Measurements from ENCODE around the gene NR1D1. TPM values are rescaled to one million over a fixed set of nuclear protein-coding genes. Genes with fewer than 3 reads are reported as not detected.

Gene NR1D1
- total and polyA plus RNA-seq, 2 of the 8 experiments (the other 6 are each of a cell fraction or from before 2014, with no cell fraction given): 1.5 to 4.6 TPM

DNA sequence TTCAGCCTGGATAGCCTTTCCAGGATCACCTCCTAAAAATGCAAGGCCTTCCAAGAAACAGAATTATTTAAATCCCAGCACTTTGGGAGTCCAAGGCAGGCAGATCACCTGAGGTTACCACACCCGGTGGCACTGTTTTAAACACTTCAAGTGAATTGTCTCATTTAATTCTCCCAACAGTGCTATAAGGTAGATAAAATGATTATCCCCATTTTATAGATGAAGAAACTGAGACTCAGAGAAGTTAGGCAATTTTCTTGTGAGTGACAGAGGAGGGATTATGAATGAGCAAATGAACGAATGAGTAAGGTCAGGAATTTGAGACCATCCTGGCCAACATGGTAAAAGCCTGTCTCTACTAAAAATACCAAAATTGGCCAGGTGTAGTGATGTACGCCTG lies 20.8 kb downstream of the NR1D1 start:
- Histone ChIP-seq H3K27ac (ENCODE audit: low read depth, low read length) (no peak overlapping the region), H3K14ac (ENCODE audit: insufficient read length) (no peak overlapping the region), H2BK20ac (ENCODE audit: low read length) (no peak overlapping the region), H3K9ac (replicated peaks in 1 of 4; ENCODE audit: extremely low read depth in 1 of 4, low read depth in 3 of 4, low read length in 3 of 4) (no peak overlapping the region), H3K56ac (replicated peaks; ENCODE audit: insufficient read length, low read depth, low read length) (no peak overlapping the region), H3K9me3 (ENCODE audit: insufficient read depth in 2 of 2, low read depth in 1 of 2, low read length in 1 of 2) (no peaks in the 10 kb centered on the region), H4K8ac (ENCODE audit: extremely low read depth, insufficient read depth, low read length) (no peak overlapping the region), H3K36me3 (ENCODE audit: control insufficient read depth in 2 of 4, insufficient read depth in 4 of 4, low read length in 3 of 4) (no peaks in the 10 kb centered on the region), H2BK15ac (ENCODE audit: low read length) (no peak overlapping the region), H3K27me3 (replicated peaks in 1 of 4; ENCODE audit: control insufficient read depth in 3 of 4, extremely low read depth in 1 of 4, insufficient read depth in 3 of 4, low read length in 3 of 4) (no peaks in the 10 kb centered on the region), H4K5ac (ENCODE audit: insufficient read length, low read depth, low read length) (no peak overlapping the region), H3K18ac (ENCODE audit: extremely low read depth, low read length) (no peak overlapping the region), H3K23ac (ENCODE audit: insufficient read length) (no peak overlapping the region), H3K4me2 (ENCODE audit: insufficient read depth in 1 of 2, low read depth in 2 of 2, low read length in 2 of 2) (no peak overlapping the region), H3K4me1 (replicated peaks in 1 of 4; ENCODE audit: control insufficient read depth in 3 of 4, insufficient read depth in 4 of 4, low read length in 3 of 4) (peaks cover 0 to 14% (median 9%) of the 10 kb centered on the region in 4 experiments; a peak in 6 of 7 replicates), H2BK12ac (ENCODE audit: low read depth, low read length) (no peak overlapping the region), H4K20me1 (replicated peaks in 1 of 2; ENCODE audit: control insufficient read depth in 1 of 2, insufficient read depth in 2 of 2, low read length in 2 of 2) (no peaks in the 10 kb centered on the region), H3K4ac (replicated peaks; ENCODE audit: insufficient read length, low read depth, low read length) (no peak overlapping the region), H3K79me1 (ENCODE audit: low read depth, low read length) (no peaks in the 10 kb centered on the region), H4K91ac (replicated peaks; ENCODE audit: insufficient read length, low read length) (no peak overlapping the region), H2AFZ (ENCODE audit: low read length) (no peak overlapping the region), H2BK120ac (replicated peaks; ENCODE audit: low read depth, low read length) (no peak overlapping the region), H3K23me2 (ENCODE audit: low read depth, low read length) (no peaks in the 10 kb centered on the region), H2BK5ac (ENCODE audit: low read depth, low read length) (no peak overlapping the region), H3K79me2 (ENCODE audit: control insufficient read depth in 1 of 2, insufficient read depth in 2 of 2, low read length in 2 of 2) (no peaks in the 10 kb centered on the region), H3K4me3 (ENCODE audit: extremely low read depth in 1 of 4, insufficient read depth in 2 of 4, low read depth in 3 of 4, low read length in 4 of 4) (no peak overlapping the region), H2AK5ac (ENCODE audit: low read depth, low read length) (no peak overlapping the region)
- FAIRE-seq (no peak), DNase-seq (ENCODE audit: low read depth in 1 of 2, low spot score in 2 of 2) (no peak)
- CTCF ChIA-PET (ENCODE audit: partially characterized antibody): interaction anchor here (4.2 to 38.4 kb wide), 4 partner anchors 10 to 45 kb away, joined by 19 to 876 read pairs (median 304); partner anchors contain the start of genes MED24 and THRA
- TF ChIP-seq BRCA1 (IDR thresholded peaks at IDR 0.05; ENCODE audit: low read depth, low read length) (no peak), KDM5A (IDR thresholded peaks at IDR 0.05; ENCODE audit: low read length) (no peak)
- POLR2A ChIA-PET (ENCODE audit: partially characterized antibody): interaction anchor here (0.6 kb wide), 1 partner anchor 16 kb away, joined by 3 read pairs; no protein-coding TSS in a partner anchor
- WGBS, 2 experiments (ENCODE audit: extremely low coverage in 1 of 2, insufficient coverage in 1 of 2, insufficient read length in 1 of 2, insufficient replicate concordance in 2 of 2, low coverage in 1 of 2, low lambda C conversion rate in 2 of 2, missing lambda C conversion rate in 1 of 2): 88% methylated on average over 3 of the region's 3 CpGs; no CpG with 5 or more reads in 1 of the 2 experiments

Data from H1 (cell line).